ENCODE measurements around the gene PINLYP.
"Not testable (repeated sequence)": the region's sequence is repeated elsewhere in the genome, so short reads cannot be mapped to it uniquely, and the experiment has no call there.

Gene PINLYP

GRCh38 chr19:43582495-43582894 is 6.9 kb downstream of the PINLYP start:
- H3K4me3 ChIP-seq (ENCODE audit: low read depth, low read length): no peak overlapping the region
- TF ChIP-seq CTCF (IDR thresholded peaks at IDR 0.05; ENCODE audit: borderline replicate concordance, insufficient read depth, low read depth, low read length): no peak

- TF ChIP-seq CTCF (IDR thresholded peaks at IDR 0.05; ENCODE audit: borderline replicate concordance, insufficient read depth, low read depth, low read length): no peak
- no peak overlapping the region for H3K4me3 ChIP-seq (ENCODE audit: low read depth, low read length)
Observed at GRCh38 chr19:43584484-43584883, 8.9 kb downstream of the PINLYP start.

GRCh38 chr19:43586346-43586745 is 10.7 kb downstream of the PINLYP start:
- no peak for TF ChIP-seq CTCF (IDR thresholded peaks at IDR 0.05; ENCODE audit: borderline replicate concordance, insufficient read depth, low read depth, low read length)
- H3K4me3 ChIP-seq (ENCODE audit: low read depth, low read length): no peak overlapping the region

- not testable (repeated sequence) for H3K4me3 ChIP-seq (ENCODE audit: low read depth, low read length)
Observed at GRCh38 chr19:43587029-43587428, 11.4 kb downstream of the PINLYP start.

GRCh38 chr19:43589277-43589676 is 13.7 kb downstream of the PINLYP start:
- no peak for TF ChIP-seq CTCF (IDR thresholded peaks at IDR 0.05; ENCODE audit: borderline replicate concordance, insufficient read depth, low read depth, low read length)

GRCh38 chr19:43589678-43590077 is 14.1 kb downstream of the PINLYP start:
- no peak for TF ChIP-seq CTCF (IDR thresholded peaks at IDR 0.05; ENCODE audit: borderline replicate concordance, insufficient read depth, low read depth, low read length)
- H3K4me3 ChIP-seq (ENCODE audit: low read depth, low read length): no peak overlapping the region

More at GRCh38 chr19:43589277-43589676, 13.7 kb downstream of the PINLYP start:
- no peak overlapping the region for H3K4me3 ChIP-seq (ENCODE audit: low read depth, low read length)

GRCh38 chr19:43591904-43592772 is 16.5 kb downstream of the PINLYP start:
- no peak for TF ChIP-seq CTCF (IDR thresholded peaks at IDR 0.05; ENCODE audit: borderline replicate concordance, insufficient read depth, low read depth, low read length)
- H3K4me3 ChIP-seq (ENCODE audit: low read depth, low read length): no peak overlapping the region
